HG03378 (cell line): ENCODE results near the gene TOX2.

Experiments used
- ATAC-seq: cut with Tn5 transposase; IDR thresholded peaks from one replicate; pipeline ENCODE4 v1.9.1; 2021; ENCODE audit warnings: mild to moderate bottlenecking, moderate library complexity; ENCODE audit not compliant: unreplicated experiment

Gene TOX2, protein sequence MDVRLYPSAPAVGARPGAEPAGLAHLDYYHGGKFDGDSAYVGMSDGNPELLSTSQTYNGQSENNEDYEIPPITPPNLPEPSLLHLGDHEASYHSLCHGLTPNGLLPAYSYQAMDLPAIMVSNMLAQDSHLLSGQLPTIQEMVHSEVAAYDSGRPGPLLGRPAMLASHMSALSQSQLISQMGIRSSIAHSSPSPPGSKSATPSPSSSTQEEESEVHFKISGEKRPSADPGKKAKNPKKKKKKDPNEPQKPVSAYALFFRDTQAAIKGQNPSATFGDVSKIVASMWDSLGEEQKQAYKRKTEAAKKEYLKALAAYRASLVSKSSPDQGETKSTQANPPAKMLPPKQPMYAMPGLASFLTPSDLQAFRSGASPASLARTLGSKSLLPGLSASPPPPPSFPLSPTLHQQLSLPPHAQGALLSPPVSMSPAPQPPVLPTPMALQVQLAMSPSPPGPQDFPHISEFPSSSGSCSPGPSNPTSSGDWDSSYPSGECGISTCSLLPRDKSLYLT

DNA sequence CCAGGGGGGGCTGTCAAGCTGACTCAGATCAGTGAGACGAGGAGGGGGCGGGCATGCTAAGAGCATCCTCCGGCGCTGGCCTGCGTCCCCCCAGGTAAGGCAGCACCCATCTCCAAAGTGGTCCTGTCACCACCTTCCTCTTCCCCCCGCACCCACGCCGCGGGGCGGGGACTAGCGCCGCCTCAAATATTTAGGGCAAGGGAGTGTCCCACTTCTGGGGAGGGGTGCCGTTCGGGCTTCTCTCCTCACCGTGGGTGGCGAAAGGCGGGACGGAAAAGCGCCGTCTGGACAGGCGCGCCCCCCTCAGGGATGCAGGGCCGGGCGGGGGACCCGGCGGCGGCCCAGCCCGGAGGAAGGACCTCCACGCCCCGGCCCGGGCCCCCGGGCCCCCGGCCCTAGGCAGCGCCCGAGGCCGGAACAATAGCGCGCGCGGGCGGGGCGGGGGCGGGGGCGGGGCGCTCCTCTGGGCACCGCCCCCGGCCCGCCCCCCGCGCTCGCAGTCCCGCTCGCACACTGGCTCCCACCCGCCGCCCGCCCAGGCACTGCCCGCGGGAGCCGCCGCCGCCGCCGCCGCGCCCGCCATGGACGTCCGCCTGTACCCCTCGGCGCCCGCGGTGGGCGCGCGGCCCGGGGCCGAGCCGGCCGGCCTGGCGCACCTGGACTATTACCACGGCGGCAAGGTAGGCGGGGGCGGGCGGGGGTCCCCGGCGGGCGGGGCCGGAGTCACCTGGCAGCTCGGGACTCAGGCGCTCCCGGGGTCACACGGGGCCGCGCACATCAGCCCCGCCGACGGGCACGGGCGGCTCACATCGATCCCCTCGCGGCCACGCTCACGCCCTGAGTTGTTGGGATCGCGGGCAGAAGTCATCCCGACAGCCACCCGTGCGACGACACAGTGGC is at the start of gene TOX2:
Gene TOX2 (plus strand): TSS at position 542 of the 900 bp plus-strand sequence. CDS start 40 bp downstream, at position 582.
- no peak for ATAC-seq

DNA sequence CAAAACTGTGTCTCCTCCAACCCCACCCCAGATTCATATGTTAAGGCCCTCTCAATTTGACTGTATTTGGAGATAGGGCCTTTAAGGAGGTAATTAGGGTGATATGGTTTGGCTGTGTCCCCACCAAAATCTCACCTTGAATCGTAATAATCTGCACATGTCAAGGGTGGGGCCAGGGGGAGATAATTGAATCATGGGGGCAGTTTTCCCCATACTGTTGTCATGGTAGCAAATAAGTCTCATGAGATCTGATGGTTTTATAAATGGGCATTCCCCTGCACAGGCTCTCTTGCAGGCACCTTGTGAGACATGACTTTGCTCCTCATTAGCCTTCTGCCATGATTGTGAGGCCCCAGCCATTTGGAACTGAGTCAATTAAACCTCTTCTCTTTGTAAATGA is 46.6 kb upstream of the TOX2 start:
- ATAC-seq, result no peak

DNA sequence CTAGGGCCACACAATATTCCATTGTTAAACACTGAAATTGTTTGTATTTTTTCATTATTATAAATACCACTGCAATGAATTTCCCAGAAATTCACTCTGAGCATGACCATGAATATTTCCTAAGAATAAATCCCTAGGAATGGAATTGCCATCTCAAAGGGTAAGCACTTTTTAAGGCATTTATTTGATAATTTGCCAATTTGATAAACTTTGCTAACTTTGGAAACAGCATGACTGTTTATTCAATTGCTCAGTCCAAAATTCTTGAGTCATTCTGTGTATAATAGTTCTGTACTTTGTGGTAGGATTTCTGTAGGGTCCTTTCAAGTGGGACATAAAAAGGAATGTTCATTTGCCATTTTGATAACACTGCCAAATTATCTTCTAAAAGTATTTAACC is 44.2 kb upstream of the TOX2 start:
- ATAC-seq, result no peak

DNA sequence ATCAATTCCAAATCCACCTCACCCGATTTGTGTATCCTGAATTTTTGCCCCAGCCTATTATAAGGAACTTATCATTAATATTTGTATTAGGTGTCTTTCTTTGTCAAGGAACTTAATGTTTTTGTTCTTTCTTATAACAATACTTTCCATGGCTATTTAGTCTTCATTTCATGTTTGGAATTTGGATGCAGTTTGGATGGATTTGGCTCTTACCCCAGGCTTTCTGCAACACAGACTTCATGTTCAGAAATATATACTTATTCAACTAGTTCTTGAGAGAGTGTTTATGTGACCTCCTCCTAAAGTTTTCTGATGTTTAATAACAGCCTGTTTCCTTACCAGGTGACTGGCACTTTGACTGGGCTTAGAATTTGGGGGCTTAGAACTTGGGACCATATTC is 35.9 kb upstream of the TOX2 start:
- ATAC-seq, result no peak

DNA sequence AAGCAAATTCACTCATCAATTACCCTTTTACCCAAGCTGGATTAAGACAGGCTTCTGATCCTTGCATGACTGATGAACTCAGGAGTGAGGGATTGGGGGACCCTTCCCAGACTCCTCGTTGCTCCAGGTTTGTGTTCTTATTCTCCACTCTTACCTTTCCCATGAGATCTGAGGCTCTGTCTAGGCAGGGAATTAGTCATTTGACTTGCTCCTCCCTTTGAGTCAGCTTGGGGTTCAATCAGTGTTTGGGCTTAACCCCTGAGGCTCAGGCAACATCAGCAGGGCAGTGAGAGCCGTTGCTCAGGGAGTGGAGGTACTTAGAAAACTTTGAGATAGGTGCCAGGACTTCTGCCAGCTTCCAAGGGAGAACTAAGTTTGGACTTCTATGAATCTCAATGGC is 20.7 kb upstream of the TOX2 start:
- no peak for ATAC-seq

DNA sequence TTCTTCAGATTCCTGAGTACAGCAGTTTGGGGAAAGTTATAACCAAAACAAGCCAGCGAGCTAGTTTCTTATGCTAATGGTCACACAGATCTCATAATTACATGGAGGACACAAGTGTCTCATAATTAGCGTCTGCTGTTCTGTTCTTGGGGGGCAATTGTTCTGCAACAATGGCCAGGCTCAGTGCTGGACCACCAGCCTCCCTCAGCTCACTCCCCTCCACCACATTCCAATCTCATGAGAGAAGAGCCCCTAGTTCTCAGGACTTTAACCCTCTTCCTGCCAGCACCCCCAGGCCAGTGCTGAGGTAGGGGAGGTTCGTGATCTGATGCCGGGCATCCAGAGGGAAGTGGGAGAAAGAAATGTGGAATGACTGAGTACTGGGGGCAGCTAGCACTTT is 20.2 kb upstream of the TOX2 start:
- ATAC-seq, result no peak

DNA sequence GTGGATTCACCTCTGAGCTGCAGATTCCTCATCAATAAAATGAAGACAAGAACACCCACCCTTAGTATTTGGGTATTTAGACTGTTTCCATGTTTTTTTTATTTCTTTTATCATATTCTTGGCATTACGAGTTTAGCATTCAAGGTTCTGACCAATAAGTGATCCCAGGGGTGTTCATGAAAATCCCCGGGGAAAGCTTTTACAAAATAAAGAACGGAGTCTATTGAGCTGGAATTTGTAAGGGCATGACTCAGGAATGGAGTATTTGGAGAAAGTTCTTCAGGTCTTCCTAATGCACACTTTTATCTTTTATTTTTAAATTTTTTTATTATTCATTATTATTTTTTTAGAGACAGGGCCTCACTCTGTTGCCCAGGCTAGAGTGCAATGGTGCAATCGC is 19.4 kb upstream of the TOX2 start:
- no peak for ATAC-seq

DNA sequence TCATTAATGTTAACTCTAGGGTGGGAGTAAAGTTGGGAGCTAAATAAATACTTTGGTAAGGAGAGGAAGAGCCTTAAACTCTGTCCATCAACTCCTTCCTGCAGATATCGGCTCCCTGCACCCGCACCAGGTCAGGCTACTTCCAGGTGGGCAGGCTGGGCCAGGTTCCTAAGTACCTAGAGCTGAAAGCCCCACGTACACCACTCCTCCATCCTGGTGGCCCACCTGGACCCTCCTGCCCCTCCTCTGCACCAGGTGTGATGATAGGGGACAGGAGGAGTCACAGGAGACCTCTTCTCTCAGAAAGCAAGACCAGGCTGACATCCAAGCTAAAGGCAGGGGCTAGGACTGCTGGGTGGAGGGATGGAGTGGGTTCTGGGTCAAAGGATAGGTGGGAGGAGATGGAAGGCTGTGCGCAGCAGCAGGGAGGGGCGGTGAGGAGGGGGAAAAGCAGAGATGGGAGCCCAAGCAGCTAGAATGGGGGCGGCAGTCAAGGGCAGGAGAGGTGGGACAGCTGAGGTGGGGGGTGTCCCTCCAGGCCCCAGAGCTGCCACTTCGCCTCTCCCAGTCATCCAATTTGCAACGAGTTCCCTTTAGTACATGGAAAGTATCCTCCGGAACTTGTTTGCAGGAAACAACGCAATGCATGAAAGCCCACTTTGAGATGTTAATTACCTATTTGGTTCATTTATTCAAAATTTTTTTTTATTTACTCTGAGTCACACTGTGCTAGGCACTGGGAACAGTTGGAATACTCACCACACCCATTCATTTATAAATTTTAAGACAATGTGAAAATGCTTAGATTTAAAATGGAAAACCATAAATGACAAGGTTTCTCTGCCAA is 15.2 kb upstream of the TOX2 start:
- ATAC-seq, result no peak

DNA sequence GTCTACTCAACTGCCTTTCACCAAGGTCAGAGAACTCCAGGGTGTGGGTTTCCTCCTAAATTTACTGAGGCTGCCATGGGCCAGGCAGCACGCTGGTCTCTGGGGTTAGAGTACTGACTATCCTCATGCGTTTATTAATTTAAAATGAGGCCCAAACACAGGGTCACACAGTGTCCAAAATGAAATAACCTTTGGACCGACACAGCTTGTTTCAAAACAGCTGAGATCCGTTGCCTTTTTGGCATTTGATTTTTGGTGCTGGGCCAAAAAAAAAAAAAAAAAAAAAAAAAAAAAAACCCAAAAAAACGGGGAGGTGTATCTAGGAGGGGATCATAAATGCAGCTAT is 14.6 kb upstream of the TOX2 start:
- no peak for ATAC-seq

DNA sequence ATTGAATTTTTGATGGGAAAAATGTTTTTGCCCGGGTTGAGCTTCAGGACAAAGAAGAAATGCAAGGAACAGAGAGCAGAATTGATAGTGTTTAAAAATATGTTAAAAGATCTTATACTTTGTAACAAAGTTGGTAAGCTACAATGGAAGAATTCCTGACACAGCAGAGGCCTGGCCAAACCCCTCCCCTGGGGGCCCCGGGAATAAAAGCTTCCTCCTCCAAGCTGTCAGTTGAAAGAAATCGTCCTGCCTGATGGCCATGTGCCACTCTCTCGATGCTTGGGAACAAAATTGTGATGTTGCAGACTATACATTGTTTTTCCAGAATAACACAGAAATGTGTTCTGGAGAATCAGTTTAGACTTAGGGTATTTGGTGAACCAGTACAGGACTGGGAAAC is 14.2 kb upstream of the TOX2 start:
- no peak for ATAC-seq

DNA sequence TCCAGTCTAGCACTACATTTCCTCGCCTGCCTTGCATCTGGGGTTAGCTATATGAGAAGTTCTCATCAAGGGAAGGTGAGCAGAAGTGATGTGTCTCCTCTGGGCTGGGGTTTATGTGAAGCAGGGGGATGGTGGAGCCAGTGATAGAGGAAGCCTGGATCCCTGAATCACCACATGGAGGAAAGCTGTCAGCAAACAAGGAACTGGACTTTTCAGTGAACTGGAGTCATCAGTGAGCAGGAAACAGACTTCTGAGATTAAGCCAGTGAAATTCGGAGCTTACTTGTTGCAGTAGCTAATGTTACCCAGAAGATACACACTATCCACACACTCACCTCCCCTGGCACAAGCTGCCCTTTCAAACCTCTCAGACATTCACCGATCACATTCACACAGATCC is 13.4 kb upstream of the TOX2 start:
- no peak for ATAC-seq

DNA sequence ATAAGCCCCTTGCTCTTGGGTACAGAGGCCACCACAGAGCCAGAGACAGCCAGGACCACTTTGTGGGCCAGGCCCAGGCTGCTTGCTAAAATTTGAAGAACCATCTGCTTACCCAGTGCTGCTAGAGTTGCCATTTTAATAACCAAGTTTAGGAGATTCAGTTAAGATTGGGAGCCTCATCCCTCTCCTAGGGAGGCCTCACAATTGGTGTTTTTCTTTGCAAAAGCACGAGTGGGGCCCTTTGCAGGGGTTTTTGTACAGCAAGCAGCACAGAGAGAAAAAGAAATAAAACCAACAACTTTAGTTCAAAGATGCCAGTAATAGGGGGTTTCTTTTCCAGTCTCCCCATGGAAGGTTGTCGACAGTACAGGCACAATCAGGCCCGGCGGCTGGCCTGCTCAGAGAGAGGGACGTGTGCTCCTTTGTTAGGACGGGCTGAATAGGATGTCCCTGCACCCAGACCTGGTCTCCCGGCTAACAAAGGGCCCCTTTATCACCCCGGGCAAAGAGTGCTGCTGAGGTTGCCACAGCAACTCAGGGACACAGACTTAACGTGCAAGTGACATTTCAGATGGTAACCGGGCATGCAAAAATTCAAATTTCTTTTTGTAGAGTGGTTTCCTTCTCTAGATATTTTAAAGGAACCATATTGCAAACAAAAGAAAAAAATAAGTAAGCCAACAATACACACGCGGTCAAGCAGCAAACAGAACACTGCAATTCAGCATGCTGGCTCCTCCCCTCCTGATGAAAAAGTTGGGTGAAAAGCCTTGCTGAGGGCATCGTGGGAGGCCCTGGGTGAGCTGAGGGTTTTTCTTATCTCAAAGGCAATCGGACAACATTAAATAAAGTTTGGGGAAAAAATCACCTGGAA is 10.5 kb upstream of the TOX2 start:
- no peak for ATAC-seq

DNA sequence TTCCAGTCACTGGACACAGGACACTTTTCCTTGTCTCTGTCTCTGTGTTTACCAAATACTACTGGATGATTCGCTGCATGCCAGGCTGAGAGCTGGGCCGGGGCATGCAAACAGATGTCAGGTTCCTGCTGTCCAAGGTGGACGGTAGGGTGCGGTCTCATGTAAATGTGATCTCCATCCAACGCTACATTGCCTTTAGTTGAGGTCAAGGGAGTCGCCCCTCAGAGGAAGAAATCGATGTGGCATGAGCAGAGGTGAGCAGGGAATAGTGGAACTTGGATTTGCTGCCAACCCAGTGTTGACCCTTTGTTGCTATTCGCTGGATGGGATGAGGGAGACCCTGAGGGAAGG is 9.8 kb upstream of the TOX2 start:
- ATAC-seq, result no peak

DNA sequence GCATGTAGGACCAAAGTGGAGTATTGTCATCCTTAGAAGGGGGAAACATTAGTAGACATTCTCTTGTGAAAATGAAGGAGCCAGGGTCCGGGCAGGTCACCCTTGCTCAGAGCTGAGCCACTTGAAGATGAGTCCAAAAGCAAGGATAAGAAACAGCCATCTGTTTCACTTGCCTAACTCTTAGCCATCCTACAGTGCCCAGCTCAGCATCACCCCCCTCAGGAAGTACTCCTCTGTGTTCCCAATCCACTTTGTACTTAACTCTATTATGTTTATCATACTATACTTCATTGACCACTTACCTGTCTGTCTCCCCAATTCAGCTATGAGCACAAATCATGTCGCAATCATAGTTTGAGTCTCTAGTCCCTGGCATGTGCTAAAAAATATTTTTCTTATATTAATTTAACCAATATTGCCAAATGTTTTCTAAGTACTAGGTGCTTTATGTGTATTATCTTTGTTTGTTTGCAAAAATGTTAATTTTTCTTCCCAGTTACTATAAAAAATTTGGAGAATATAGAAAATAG is 8.1 kb upstream of the TOX2 start:
- no peak for ATAC-seq

DNA sequence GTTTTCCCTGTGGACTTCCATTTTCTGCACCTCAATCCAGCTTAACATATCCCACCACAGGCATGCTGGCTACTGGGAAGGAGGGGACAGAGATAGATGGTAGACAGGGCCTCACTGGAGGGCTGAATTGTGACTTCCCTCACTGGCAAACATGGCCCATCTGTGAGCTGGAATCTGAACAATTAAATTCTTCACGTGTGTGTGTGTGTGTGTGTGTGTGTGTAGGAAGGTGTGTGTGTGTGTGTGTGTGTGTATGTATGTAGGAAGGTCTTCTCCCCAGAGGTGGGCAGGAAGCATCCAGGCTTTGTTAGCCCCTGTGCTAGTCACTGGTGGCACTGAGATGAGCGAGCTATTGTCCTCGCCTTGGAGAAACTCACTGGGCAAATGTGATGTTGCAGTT is 5.4 kb upstream of the TOX2 start:
- no peak for ATAC-seq

DNA sequence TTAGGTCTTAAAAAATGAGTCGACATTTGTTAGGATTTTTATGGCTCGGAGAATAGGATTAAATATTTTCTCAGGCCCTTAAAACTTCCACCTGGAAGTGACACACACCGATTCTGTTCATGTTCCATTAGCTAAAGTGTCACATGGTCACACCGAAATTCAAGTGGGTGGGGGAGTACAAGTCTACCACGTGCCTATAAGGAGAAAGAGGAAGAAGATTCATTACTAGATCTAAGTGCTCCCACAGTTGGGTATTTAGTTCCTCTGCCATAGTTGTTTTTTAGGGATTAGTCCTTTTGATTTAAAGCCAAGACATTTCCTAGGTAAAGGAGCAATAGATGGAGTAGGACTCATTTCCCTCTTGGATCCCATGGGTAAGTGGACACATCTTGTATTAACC is 4.9 kb upstream of the TOX2 start:
- no peak for ATAC-seq

DNA sequence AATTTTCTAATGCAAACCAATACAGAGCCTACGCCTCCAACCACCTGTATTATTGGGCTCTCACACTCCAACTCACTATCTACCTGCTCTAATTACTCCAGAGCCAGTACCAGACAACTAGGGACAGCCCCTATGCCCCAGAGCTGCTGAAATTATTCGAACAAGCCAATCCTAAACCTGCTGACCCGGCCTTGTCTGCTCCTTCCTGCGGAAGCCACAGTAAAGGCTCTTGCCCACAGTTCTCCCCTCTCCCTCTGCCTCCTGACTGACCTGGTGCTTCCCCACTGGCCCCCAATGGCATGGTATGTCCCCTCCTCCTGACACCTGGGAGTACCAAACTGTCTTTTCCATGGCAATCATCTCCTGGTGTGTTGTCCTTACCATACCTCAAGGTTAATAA is 4.1 kb upstream of the TOX2 start:
- ATAC-seq, result no peak

DNA sequence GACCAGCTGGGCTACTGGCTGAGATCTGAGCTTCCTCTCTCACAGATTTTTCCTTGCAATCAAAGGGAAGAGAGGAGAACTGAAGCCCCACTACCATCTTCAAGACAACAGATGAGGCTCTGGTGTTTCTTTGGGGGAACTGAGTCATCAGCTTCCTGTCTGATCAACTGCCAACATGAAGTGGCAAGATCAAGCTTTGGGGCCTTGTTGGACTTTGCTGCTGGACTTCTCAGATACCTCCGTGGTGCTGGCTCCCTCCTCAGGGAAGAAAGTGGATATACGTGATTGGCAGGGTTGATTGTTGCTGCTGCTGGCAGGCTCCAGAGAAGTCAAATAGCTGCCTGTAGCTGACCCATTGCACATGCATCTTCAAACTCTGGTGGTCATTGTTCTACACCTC is 3.6 kb upstream of the TOX2 start:
- no peak for ATAC-seq

DNA sequence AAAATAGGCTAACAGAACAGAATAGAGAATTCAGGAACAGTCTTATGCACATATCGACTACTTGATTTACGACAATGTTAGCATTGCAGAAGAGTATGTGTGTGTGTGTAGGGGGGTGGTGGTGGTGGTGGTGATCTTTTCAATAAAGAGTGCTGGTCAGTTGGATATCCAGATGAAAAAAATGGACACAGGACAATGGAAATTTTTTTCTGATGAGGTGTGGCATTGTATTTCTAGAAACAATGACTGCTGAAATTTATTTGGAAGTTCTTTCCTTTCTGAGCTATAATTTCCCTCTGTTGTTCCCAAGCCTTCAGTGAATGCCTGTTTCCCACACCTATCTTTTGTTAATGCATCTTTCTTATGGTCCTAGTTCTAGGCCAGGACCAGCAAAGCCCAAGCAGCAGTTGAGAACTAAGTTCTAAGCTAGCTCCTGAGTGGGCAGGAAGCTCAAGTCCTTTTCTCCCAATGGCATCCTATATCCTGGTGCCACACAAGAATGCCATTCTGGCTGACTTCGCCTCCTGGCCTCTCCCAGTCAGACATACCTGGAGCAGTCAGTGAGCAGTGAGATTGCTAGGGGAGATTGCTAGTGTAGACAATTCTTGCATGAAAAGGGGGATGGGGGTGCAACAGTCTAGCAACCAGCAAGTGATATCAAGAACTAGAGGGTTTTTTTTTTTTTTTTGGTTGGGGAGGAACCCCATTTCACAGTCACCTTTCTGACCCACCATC is 1.2 kb upstream of the TOX2 start:
- no peak for ATAC-seq
